Measurements from ENCODE around the gene ARHGEF39.
"Not testable (repeated sequence)": the region's sequence is repeated elsewhere in the genome, so short reads cannot be mapped to it uniquely, and the experiment has no call there.

The ARHGEF39 gene

DNA sequence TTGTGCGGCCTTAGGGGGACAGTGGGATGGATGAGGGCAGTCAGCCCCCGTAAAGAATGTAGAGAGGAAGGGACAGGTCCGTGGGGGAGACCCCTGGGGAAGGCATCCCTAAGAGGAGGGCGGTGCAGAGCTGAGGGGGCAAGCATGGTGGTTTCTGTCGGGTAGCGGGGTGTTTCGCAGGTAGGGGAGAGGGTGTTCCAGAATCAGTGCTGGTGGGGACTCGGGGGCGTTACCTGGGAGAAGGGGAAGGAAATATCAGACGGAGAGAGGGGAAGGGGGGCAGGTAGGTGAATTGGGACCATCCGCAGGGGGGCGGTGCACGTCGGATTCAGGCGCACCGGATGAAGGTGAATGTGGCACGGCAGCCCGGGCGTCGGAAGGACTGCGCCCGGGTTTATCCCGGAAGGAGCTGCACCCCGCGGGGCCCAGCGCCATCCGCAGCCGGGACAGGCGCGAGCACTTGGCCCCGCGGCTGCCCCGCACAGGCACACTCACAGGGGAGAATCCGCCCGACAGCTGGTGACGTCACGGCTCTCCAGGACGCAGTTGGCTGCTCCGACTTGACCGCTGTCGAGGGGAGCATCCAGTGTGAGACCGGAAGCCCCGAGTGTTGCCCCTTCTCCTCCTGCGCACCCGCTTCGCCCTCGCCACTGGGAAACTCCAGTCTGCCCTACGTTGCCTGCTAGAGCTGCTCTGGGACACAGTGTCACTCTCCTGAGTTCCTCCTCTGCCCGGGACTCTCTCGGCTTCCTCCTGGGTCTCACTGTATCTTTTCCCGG, 48.1 kb downstream of the ARHGEF39 start:
- peak; percentile 46 to 48 for DNase-seq

DNA sequence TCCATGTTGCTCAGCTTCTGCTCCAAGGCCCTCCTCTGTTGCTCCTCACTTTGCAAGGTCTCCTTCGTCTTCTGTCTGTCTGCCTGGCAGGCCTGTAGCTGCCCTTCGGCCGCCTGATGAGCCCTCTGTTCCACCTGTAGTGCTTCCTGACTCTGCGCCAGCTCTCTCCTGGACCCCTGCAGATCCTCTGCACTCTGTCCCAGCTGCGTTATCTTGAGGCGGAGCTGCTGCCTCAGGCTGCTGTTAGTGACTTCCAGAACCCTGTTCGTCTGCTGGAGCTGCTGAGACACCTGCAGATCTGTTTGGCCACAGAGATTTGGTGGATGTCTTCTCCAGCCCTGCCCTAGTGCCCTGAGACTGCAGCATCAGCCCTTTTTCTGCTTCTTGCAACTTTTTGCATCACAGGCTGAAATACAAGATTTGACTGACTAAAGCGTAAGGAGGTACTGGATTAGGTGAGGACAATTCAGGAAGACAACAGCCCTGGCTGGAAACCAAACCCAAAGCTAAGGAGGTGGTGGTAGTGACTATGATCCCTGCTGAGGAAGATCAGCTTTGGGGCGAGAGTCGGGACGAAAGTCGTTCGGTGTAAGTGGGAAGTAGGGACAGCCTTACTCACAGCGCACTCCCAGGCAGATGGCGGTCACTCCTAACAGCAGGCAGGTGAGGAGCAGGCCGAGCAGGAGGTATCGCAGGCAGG, 48.9 kb downstream of the ARHGEF39 start:
- DNase-seq, result no peak

DNA sequence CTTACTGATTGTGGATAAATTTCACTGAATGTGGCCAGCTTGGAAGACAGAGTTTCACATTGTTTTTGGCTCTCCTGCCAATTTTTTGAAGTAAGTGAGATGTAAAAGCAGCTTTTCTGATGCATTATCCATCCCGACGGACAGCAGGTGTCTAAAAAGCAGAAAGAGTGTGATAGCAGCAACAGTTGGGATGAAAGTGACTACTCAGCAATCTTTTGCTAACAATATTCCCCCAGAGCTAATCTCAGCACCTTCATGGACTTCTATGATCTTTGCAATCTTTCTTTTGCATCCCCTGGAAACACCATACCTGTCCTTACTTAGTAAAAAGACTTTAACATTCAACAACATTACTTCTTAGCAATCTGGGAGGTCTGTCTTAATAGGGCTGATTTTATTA, 52.2 kb downstream of the ARHGEF39 start:
- no peak for DNase-seq

DNA sequence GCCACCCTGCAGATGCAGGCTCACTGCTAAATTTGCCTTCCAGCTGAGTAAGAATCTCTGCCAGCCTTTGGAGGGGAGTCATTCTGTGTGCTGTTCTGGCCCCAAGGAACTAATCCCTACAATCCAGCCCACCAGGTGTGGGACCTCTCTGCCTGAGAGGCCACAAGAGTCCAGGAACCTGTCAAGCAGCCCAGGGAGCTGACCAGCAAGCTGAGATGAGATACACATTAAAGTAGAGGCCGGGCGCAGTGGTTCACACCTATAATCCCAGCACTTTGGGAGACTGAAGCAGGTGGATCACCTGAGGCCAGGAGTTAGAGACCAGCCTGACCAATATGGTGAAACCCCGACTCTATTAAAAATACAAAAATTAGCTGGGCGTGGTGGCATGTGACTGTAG, 52.9 kb downstream of the ARHGEF39 start:
- not testable (repeated sequence) for DNase-seq

DNA sequence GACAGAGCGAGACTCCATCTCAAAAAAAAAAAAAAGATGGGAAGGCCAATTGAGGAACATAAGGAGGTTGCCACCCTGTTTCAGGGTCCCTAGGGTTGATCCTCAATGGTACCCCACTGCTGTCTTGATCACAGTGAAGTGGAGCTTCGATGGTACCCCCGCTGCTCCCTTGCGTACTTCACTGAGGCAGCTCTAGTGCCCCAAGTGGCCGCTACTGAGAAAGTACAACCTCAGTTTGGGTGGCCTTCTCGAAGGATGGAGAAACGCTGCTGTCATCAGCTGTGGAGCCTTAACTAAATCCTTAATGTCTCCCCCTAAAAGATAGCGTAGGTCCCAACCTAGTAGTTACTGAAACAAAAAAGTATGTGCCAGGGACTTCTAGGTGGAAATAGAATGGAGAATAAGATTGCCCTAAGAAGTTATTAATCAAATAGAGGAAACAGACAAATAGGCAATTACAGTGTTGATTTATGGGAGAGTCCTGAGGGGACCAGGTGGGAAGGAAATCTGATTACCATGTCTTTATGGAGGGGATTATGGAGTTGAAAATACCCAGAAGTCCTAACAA, 53.7 kb downstream of the ARHGEF39 start:
- peak; percentile 52 to 56 for DNase-seq

DNA sequence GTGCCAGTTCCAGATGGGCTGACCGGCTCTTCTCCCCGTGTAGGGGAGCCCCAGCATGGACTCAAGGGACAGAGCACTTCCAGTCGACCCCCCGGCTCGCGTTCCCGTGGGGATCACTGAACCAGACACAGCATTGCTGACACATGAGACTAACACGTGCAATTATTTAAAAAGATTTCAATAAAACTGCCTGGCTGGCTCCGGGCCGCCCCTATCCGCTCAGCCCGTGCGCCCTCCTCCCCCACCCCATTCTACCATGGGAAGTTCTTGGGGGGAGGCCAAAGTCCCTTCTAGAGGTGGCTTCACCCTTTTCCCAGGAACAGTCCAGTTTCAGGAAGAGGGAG, 55.2 kb downstream of the ARHGEF39 start:
- DNase-seq, result no peak

All from activated CD4-positive, alpha-beta T cell treated with anti-CD3 and anti-CD28 coated beads, Interleukin-2, amount 50 U/mL, for 4 hours (primary cell).